Measurements from ENCODE around the gene SPOUT1.
"Not testable (repeated sequence)": the region's sequence is repeated elsewhere in the genome, so short reads cannot be mapped to it uniquely, and the experiment has no call there.

The SPOUT1 gene

GRCh38 chr9:128809831-128810230 is 19.8 kb downstream of the SPOUT1 start:
- DNase-seq (ENCODE audit: low spot score): no peak

GRCh38 chr9:128809036-128809599 is 20.5 kb downstream of the SPOUT1 start:
- no peak for DNase-seq (ENCODE audit: low spot score)

DNA sequence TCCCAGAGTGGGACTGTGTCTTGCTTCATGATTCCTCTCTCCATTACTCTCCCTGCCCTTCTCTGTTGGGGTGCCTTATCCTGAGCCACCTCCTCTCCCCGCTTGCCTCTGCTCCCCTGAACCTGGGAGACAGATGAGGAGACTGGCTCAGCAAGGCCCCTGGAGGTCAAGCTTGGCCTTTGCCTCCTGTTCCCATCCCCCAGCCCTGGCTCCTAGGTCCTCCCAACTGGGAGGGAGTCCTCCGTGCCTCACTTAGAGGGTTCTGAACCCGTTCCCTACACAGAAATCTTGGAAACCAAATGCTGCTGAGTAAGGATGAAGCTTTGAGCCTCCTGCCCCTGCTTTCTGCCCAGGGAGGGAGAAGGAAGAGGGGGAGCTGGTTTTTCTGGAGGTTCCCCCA is 21.1 kb downstream of the SPOUT1 start:
- no peak for DNase-seq (ENCODE audit: low spot score)

GRCh38 chr9:128807827-128808226 is 21.8 kb downstream of the SPOUT1 start:
- DNase-seq (ENCODE audit: low spot score): no peak

DNA sequence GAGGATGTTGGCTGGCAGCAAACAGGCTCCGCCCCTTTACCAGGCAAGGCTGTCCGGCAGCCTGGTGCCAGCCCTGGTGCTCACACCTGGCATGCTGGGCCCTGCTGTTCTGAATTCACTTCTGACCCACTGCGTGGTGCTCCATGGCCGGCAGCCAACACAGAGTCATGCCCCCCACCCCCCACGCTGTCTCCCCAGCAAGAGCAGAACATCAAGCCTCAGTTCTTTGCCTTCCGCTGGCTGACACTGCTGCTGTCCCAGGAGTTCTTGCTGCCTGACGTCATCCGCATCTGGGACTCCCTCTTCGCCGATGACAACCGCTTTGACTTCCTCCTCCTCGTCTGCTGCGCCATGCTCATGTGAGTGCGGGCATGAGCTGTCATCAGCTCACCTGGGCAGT is 23.9 kb downstream of the SPOUT1 start:
- DNase-seq (ENCODE audit: low spot score): no peak

- DNase-seq (ENCODE audit: low spot score): no peak
These were observed 27.1 kb downstream of the SPOUT1 start for GRCh38 chr9:128802482-128802881.

DNA sequence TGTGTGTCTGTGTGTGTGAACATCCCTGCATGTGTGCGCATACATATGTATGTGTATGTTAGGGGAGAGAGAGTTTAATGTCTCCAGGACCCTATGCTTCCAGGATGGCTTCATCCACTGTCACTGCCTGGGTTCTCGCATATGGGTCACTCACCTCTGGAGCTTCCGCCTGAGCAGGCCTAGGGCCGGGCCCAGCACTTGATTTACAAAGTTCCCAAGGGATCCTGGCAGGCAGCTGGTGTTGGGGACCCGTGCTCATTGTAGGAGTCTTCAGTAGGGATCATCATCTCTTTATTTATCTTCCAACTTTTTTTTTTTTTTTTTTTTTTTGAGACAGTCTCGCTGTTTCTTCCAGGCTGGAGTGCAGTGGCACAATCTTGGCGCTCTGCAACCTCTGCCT is 29.5 kb downstream of the SPOUT1 start:
- DNase-seq (ENCODE audit: low spot score): no peak

- DNase-seq (ENCODE audit: low spot score): no peak
These were observed 30.7 kb downstream of the SPOUT1 start for GRCh38 chr9:128798896-128799295.

- not testable (repeated sequence) for DNase-seq (ENCODE audit: low spot score)
These were observed 34.6 kb downstream of the SPOUT1 start for GRCh38 chr9:128794961-128795360.

GRCh38 chr9:128792978-128793686 is 36.5 kb downstream of the SPOUT1 start:
- DNase-seq (ENCODE audit: low spot score): no peak

DNA sequence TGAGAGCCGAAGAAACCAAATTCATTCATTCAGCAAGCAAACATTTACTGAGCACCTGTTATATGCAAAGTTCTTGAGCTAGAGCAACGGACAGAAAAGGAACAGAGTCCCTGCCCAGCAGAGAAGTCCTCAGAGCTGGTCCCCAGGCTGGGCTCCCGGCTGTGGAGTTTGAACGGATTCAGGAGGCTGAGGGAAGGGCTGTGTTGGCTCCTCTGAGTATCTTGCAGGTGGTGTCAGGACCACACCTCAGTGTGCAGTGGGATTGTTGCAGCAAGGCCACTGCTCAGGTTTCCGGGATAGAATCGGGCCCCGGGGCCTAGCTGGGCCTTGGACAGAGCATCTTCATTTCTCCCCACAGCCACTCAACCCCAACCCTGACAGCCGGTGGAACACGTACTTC is 37.5 kb downstream of the SPOUT1 start:
- DNase-seq (ENCODE audit: low spot score): no peak

GRCh38 chr9:128790536-128790935 is 39.1 kb downstream of the SPOUT1 start:
- no peak for DNase-seq (ENCODE audit: low spot score)

DNA sequence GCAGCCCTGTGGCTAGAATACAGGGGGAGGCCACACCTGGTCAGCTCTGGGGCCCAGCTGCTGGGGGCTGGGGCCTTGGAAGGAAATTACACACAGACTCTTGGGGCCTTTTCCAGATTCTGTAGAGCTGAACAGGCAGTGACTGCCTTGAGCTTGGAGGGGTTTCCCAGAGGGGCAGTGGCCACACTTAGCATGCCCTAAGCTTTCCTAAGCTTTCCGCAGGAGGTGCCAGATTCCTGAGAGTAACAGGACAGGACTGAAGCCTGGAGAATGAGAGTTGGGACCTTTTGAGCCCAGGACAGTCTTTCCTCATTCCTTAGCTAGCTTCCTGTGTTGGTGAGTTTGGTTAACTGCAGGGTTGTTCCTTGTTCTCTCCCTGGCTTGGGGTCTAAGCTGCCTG is 41.1 kb downstream of the SPOUT1 start:
- DNase-seq (ENCODE audit: low spot score): no peak

DNA sequence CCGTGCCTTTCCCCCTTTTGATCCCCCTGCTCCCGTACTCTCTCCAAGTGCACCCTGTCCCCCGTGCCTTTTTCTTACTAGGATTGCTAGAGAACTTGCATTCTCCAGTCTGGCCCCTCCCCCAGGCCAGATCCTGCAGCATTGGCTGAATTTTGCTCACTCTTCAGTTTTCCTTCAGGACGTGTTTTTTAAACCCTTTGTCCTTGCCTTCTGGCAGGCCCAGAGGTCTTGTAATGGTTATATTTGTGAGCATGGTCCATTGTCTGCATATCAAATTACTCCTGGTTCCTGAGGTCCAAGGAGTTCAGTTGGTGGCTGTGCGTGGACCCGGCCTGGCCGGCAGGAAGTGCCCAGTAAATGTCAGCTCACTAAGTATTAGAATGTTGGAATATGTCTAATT is 41.9 kb downstream of the SPOUT1 start:
- DNase-seq (ENCODE audit: low spot score): no peak

GRCh38 chr9:128786681-128787601 is 42.7 kb downstream of the SPOUT1 start, which contains the start of gene TBC1D13:
Gene TBC1D13 (plus strand): TSS chr9:128787253. CDS start chr9:128787354, 101 bp downstream.
- DNase-seq (ENCODE audit: low spot score): peak; percentile 96

DNA sequence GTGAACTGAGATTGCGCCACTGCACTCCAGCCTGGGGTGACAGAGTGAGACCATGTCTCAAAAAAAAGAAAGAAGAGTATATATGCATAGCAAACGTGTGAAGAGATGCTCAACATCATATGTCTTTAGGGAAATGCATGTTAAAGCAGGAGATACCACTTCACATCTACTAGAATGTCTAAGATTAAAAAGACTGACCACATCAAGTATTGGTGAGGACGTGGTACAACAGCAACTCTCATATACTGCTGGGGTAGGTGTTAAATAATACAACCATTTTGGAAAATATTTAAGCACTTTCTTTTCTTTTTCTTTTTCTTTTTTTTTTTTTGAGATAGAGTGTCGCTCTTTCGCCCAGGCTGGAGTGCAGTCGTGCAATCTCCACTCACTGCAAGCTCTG is 44.2 kb downstream of the SPOUT1 start:
- DNase-seq (ENCODE audit: low spot score): no peak

- DNase-seq (ENCODE audit: low spot score): no peak
These were observed 46.9 kb downstream of the SPOUT1 start for GRCh38 chr9:128782669-128783068.

- no peak for DNase-seq (ENCODE audit: low spot score)
These were observed 48.2 kb downstream of the SPOUT1 start for GRCh38 chr9:128781187-128782070.

DNA sequence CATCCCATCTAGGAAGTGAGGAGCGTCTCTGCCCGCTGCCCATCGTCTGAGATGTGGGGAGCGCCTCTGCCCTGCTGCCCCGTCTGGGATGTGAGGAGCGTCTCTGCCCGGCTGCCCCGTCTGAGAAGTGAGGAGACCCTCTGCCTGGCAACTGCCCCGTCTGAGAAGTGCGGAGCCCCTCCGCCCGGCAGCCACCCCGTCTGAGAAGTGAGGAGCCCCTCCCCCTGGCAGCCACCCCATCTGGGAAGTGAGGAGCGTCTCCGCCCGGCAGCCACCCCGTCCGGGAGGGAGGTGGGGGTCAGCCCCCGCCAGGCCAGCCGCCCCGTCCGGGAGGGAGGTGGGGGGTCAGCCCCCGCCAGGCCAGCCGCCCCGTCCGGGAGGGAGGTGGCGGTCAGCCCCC is 49.5 kb downstream of the SPOUT1 start:
- DNase-seq (ENCODE audit: low spot score): not testable (repeated sequence)

DNA sequence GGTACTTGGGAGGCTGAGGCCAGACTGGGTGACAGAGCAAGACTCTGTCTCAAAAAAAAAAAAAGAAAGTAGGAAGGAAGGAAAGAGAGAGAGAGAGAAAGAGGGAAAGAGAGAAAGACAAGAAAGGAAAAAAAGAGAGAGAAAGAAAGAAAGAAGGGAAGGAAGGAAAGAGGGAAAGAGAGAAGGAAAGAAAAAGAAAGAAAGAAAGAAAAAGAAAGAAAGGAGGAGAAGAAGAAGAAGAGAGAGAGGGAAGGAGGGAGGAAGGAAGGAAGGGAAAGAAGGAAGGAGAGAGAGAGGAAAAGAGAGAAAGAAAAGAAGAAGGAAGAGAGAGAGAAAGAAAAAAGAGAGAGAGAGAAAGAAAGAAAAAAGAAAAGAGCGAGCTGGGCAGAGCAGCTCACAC is 54.8 kb downstream of the SPOUT1 start:
- no peak for DNase-seq (ENCODE audit: low spot score)

GRCh38 chr9:128773049-128773448 is 56.5 kb downstream of the SPOUT1 start:
- DNase-seq (ENCODE audit: low spot score): no peak

Measured in AG08395 (cell line).